NOMO-1 treated with DMSO at 0.1 percent for 48 hours (cell line): ENCODE data around the gene SH3PXD2A.

Experiments used
- DNase-seq: peaks from one replicate; lab custom pipeline; 2025; ENCODE audit not compliant: unreplicated experiment; lab: John Stamatoyannopoulos, UW

The SH3PXD2A gene, protein sequence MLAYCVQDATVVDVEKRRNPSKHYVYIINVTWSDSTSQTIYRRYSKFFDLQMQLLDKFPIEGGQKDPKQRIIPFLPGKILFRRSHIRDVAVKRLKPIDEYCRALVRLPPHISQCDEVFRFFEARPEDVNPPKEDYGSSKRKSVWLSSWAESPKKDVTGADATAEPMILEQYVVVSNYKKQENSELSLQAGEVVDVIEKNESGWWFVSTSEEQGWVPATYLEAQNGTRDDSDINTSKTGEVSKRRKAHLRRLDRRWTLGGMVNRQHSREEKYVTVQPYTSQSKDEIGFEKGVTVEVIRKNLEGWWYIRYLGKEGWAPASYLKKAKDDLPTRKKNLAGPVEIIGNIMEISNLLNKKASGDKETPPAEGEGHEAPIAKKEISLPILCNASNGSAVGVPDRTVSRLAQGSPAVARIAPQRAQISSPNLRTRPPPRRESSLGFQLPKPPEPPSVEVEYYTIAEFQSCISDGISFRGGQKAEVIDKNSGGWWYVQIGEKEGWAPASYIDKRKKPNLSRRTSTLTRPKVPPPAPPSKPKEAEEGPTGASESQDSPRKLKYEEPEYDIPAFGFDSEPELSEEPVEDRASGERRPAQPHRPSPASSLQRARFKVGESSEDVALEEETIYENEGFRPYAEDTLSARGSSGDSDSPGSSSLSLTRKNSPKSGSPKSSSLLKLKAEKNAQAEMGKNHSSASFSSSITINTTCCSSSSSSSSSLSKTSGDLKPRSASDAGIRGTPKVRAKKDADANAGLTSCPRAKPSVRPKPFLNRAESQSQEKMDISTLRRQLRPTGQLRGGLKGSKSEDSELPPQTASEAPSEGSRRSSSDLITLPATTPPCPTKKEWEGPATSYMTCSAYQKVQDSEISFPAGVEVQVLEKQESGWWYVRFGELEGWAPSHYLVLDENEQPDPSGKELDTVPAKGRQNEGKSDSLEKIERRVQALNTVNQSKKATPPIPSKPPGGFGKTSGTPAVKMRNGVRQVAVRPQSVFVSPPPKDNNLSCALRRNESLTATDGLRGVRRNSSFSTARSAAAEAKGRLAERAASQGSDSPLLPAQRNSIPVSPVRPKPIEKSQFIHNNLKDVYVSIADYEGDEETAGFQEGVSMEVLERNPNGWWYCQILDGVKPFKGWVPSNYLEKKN

GRCh38 chr10:103855424-103855823, at the start of gene SH3PXD2A:
TSS of gene SH3PXD2A (minus strand) at chr10:103855576. CDS start at chr10:103855266, 310 bp downstream.
- no peak for DNase-seq

DNA sequence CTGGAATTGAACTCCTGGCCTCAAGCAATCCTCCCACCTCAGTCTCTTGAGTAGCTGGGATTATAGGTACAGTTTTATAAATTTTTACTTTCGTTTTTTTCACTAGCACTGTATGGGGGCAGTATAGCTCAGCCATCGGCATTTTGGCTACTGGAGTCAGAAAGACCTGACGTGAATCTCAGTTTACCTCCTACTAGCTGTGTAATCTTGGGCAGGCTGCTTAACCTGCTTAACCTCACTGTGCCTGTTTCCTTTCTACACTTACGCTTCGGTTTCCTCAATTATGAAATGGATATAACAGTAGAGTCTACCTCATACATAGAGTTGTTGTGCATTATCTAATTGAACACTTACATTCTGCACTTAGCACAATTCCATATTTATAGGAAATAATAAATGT, 45.9 kb upstream of the SH3PXD2A start:
- no peak for DNase-seq

DNA sequence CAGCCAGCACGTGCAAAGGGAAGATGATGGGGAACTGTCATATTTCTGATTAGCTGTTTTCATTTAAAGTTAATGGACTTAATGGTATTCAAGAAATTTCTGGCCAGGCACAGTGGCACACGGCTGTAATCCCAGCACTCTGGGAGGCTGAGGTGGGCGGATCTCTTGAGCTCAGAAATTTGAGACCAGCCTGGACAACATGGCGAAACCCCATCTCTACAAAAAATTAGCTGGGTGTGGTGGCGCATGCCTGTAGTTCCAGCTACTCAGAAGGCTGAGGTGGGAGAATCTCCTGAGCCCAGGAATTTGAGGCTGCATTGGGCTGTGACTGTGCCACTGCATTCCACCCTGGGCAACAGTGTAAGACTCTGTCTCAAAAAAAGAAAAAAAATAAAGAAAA, 43.9 kb upstream of the SH3PXD2A start:
- no peak for DNase-seq

GRCh38 chr10:103897241-103897774, 41.9 kb upstream of the SH3PXD2A start:
- DNase-seq, result no peak

DNA sequence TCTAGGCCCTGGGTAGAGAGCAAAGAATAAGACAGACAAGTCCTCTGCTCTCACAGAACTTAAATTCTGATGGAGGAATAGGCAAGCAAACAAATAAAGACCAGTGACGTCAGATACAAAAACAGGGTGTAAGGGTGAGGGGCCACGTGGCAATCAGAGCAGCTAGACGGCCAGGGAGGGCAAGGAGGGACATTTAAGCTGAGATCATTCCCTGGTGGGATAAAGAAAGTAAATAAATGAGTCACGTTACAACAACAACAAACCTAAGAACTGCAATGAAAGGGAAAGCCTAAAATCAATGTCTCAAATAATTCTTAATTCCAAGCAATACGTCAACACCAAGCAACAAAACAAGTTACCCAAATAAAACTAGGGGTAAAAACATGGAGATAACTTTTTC, 40.8 kb upstream of the SH3PXD2A start:
- no peak for DNase-seq

DNA sequence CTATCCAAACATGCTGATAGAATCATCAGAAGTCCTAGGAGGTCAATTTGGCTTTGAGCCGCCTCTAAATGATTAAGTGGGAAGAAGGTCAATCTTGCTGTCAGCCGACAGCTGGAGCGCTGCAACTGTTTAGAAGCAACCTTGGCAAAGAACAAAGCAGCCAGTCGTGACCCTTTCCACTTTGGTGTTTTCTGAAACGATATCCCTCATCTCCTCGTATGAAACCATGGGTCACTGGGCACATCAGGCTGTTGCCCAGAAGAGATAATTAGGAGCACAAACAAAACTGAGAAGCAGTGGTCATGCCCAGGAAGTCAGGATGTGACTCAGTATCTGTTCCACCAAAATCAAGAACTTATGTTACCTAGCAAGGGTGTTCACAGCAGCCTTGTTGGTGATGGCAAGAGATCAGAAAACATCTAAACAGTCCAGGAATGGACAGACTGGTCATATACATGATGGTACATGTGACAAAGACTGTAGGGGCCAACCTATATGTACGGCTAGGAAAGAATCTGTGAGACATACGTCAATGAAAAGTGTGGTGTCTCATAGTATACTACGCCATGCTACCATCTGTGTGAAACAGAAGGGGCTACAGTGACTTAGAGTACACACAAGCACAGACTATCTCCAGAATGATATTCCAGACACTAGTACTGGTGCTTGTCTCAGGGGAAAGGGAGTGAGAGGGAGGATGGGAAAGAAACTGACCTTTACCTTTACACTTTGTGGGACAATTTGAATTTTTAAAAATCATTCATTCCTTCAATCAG, 40.2 kb upstream of the SH3PXD2A start:
- no peak for DNase-seq

DNA sequence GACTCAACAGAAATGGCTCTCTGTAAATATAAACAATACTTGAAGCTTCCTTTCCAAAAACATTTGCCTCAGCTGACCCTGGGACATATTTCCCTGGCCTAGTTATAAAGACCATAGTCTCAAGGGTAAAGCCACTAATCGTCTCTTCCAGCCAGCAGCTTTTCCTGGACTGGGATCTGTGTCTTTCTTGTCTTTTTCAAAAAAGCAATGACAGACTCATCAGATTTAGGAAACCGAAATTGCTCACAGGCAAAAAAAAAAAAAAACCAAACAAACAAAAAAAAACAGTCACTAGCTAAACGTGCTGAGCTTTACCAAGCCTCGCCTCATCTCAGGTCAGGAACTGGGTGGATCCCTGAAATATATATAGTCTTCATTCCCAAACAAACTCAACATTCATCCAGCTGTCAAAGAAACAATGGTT, 39.1 kb upstream of the SH3PXD2A start:
- no peak for DNase-seq

DNA sequence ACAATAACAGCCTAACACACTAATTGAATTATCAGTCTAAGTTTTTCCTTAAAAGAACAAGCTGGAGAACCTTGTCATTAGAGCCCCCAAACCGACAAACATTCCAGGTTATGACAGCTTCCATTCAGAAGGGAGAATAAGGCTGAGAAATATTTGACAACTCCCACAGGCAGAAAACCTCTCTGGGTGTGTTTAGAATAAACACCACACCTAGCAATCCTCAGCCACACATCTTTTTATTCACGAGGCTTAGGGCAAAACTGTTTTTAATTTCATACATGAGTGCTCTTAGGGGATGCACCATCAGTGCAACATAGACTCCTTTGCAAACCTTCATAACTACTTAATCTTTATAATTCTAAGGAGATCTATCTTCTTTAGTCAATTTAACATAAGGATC, 38.4 kb upstream of the SH3PXD2A start:
- DNase-seq, result no peak

DNA sequence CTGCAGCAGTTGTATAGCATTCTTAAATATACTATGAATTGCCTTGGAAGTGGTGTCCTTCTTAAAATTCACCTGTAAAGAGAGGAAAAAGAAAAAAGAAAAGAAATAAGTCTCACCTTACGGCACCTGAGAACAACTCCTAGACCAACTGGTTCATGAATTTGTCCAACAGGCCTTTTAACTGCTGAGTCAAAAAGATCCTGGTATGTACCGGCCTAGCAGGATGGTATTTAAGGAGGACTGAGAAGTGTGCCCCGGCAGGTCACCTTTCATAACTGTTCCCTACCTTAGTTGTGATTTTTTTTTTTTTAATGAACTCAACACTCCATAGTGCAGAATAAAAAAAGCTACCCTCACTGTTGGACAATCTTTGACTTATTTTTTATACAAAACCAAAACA, 36.8 kb upstream of the SH3PXD2A start:
- no peak for DNase-seq

GRCh38 chr10:103890688-103891087, 35.3 kb upstream of the SH3PXD2A start:
- DNase-seq, result no peak

GRCh38 chr10:103890194-103890658, 34.9 kb upstream of the SH3PXD2A start:
- DNase-seq, result no peak

DNA sequence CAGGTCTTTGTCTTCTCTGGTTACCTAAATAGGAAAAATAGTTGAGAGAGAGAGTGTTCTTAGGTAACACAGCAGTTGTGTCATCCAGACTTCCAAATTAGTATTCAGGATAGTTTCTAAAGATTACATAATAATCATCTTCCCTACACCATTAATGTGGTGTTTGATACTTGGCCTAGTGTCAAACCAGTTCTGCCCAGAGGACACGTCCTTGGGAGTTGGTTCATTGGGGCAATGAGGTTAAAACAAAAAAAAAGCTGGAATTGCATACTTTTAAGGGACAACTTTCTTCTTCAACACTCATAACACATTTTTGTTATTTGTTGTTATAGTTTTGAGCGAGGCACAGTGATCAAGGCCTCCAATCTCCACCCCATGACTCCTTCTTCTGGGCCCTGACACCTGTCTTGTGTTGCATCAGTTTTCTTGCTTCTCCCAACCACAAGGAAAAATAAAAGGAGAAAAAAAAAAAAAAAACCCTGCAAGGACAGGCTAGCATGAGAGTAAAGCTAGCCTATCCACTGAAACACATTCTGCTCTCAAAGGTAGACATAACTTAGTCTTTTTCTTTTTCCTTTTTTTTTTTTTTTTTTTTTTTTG, 33.8 kb upstream of the SH3PXD2A start:
- DNase-seq, result no peak

DNA sequence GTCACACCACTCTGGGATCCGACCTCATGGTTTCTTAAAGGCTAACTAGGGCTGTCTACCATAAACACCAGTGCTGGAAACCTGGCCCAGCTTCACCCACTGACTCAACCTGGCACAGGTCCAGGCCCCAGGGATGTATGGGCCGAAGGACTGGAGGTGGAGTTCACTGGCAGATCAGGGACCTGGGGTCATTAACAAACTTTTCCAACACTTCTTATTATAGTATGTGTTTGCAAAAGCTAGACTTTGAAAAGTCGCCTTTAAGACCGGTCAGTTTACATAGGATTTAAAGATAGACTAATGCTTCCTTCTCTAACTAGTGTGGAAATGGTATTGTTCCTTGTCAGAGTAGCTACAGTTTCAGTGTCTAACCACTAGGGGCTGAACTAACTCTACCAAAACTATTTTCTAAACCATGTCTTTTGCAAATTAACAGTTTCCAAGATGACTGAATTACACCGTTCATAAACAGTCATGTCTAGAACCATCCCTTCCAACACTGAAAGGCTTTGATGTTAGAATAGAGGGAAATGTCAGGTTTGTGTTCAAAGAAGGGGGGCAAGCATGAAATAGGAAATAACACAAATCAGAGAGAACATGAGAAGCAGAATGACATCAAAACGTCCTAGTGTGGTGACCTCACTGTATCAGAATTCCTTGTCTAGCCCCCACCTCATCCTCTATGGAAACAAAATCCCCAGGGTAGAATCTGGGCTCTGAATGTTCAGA, 32.9 kb upstream of the SH3PXD2A start:
- peak; percentile 61 for DNase-seq

DNA sequence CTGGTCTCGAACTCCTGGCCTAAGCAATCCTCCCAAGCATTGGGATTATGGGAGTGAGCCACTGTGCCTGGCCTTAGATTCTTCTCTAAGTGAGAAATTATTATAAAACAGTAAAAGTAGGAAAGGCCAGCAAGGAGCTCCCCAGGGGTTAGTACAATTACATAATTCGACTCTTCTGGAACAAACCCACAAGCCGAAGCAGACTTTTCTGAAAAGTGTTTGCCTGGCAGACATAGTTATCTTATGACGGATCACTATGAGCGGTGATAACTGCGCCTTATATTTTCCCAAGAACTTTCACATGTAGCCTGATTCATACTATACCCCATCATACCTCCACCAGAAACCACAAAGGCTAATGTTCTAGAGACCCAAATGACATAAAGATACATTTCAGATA, 30.2 kb upstream of the SH3PXD2A start:
- no peak for DNase-seq

DNA sequence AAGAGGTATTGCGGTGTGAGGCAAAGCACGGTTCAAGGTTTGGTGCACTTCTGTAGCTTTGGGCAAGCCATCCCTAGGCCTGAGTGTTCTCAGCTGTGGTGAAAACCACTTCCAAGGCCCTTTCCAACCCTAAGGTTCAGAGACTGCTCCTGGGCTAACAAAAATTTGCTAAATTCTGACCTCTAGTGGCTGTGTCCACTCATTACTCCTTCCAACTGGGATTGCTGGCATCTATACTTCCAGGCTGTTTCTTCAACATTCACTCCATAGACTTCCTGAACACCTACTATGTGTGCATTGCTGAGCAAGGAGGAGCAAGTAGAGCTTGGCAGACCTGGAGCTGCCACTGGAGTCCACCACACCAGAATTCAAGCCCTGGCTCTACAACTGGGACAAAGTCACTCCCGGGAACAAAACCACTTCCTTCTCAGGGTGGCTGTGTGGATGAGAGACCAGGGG, 29.3 kb upstream of the SH3PXD2A start:
- DNase-seq, result peak; percentile 28

- DNase-seq, result no peak
Observed at GRCh38 chr10:103882285-103883007, 27.1 kb upstream of the SH3PXD2A start.

DNA sequence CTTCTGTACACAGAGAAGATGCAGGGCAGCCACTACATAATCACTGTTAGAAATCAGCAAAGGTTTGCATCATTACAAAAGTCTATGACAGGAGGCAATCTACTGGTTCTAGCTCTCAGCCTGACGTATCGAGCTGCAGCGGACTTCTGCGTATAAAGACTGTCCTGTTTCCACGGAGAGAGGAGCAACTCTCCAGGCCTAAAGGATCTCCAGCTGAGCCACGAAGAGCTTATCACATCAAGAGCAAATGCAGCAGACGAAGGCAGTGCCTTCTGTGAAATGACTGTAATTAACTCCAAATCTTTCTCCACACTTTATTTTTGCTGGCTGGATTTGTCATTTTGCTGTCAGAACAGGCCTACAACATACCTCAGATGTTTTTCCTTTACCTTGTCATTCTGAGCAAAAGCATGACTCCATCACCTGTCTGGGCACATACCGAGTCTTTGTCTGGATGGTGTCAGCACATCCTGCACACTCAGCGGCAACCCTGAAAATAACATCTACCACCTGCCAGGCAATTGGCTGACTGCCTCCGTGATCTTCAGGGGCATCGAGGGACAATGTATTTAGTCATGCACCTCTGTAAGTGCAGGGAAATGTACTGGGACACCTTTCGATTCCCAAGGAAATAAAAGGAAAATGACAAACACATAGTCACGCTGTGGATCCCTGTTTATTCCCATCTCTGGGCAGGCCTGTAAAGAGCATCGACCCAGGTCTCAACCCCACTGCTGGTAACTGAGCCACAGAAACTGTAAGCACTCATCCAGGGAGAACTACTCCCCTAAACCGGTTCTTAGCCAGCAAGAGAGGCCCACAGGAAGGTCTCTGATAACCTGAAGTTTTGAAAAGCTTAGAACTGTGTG, 26.3 kb upstream of the SH3PXD2A start:
- DNase-seq, result no peak

DNA sequence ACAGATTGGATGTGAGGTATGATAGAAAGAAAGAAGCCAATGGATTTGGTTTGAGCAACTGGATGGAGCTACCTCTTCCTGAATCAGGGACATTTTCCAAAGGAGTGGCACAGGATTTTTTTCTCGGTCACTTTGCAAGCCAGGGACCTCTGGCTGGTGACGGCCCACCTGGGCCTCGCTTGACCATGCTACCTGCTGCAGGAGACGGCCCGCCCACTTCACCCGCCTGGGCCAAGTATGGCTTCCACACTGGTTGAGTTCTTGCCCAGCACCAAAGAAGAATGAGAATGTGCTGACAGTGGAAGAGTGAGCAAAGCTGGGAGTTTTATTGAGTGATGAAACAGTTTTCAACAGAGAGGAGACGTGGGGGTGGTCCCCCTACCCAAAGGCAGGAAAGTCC, 24.5 kb upstream of the SH3PXD2A start:
- no peak for DNase-seq
